ENCODE data around the gene MED9.

The MED9 gene

GRCh38 chr17:17466511-17466910 lies 10.3 kb upstream of the MED9 start:
- DNase-seq (ENCODE audit: insufficient read length, low spot score) (no peak), FAIRE-seq (no peak)
- no peak for TF ChIP-seq POU2F2 (IDR thresholded peaks at IDR 0.05; ENCODE audit: low read depth, low read length)
- no peak for TF ChIP-seq SPI1 (IDR thresholded peaks at IDR 0.05; ENCODE audit: low read depth, low read length)
- no peak for TF ChIP-seq PAX5 (IDR thresholded peaks at IDR 0.05; ENCODE audit: insufficient read depth, low read length, severe bottlenecking)
- TF ChIP-seq POLR2AphosphoS5 (IDR thresholded peaks at IDR 0.05; ENCODE audit: low read depth, low read length) = no peak
- no peak for TF ChIP-seq POLR2A (IDR thresholded peaks at IDR 0.05; ENCODE audit: low read depth, low read length)
- no peak for TF ChIP-seq TAF1 (IDR thresholded peaks at IDR 0.05; ENCODE audit: low read depth, low read length)

GRCh38 chr17:17467016-17467415 lies 9.8 kb upstream of the MED9 start:
- FAIRE-seq = no peak
- TF ChIP-seq POLR2A (IDR thresholded peaks at IDR 0.05; ENCODE audit: low read depth, low read length) = no peak
- TF ChIP-seq PAX5 (IDR thresholded peaks at IDR 0.05; ENCODE audit: insufficient read depth, low read length, severe bottlenecking) = no peak
- TF ChIP-seq SPI1 (IDR thresholded peaks at IDR 0.05; ENCODE audit: low read depth, low read length) = no peak
- TF ChIP-seq POLR2AphosphoS5 (IDR thresholded peaks at IDR 0.05; ENCODE audit: low read depth, low read length) = no peak
- TF ChIP-seq POU2F2 (IDR thresholded peaks at IDR 0.05; ENCODE audit: low read depth, low read length) = no peak
- no peak for TF ChIP-seq TAF1 (IDR thresholded peaks at IDR 0.05; ENCODE audit: low read depth, low read length)
- no peak for DNase-seq (ENCODE audit: insufficient read length, low spot score)

GRCh38 chr17:17467720-17468119 lies 9.1 kb upstream of the MED9 start:
- TF ChIP-seq POLR2AphosphoS5 (IDR thresholded peaks at IDR 0.05; ENCODE audit: low read depth, low read length) (no peak), POLR2A (IDR thresholded peaks at IDR 0.05; ENCODE audit: low read depth, low read length) (no peak), PAX5 (IDR thresholded peaks at IDR 0.05; ENCODE audit: insufficient read depth, low read length, severe bottlenecking) (no peak), POU2F2 (IDR thresholded peaks at IDR 0.05; ENCODE audit: low read depth, low read length) (no peak), TAF1 (IDR thresholded peaks at IDR 0.05; ENCODE audit: low read depth, low read length) (no peak), SPI1 (IDR thresholded peaks at IDR 0.05; ENCODE audit: low read depth, low read length) (no peak)
- no peak for DNase-seq (ENCODE audit: insufficient read length, low spot score)
- FAIRE-seq = no peak

- DNase-seq (ENCODE audit: insufficient read length, low spot score) = no peak
- no peak for FAIRE-seq
- TF ChIP-seq PAX5 (IDR thresholded peaks at IDR 0.05; ENCODE audit: insufficient read depth, low read length, severe bottlenecking) = no peak
- no peak for TF ChIP-seq POLR2AphosphoS5 (IDR thresholded peaks at IDR 0.05; ENCODE audit: low read depth, low read length)
- no peak for TF ChIP-seq SPI1 (IDR thresholded peaks at IDR 0.05; ENCODE audit: low read depth, low read length)
- TF ChIP-seq POU2F2 (IDR thresholded peaks at IDR 0.05; ENCODE audit: low read depth, low read length) = no peak
These were observed 8.4 kb upstream of the MED9 start for GRCh38 chr17:17468217-17469010.

- TF ChIP-seq PAX5 (IDR thresholded peaks at IDR 0.05; ENCODE audit: insufficient read depth, low read length, severe bottlenecking) (no peak), POLR2A (IDR thresholded peaks at IDR 0.05; ENCODE audit: low read depth, low read length) (no peak), TAF1 (IDR thresholded peaks at IDR 0.05; ENCODE audit: low read depth, low read length) (no peak), POU2F2 (IDR thresholded peaks at IDR 0.05; ENCODE audit: low read depth, low read length) (no peak), POLR2AphosphoS5 (IDR thresholded peaks at IDR 0.05; ENCODE audit: low read depth, low read length) (no peak), SPI1 (IDR thresholded peaks at IDR 0.05; ENCODE audit: low read depth, low read length) (no peak)
- FAIRE-seq = no peak
- DNase-seq (ENCODE audit: insufficient read length, low spot score) = no peak
These were observed 7.4 kb upstream of the MED9 start for GRCh38 chr17:17469358-17469757.

GRCh38 chr17:17469996-17470395 lies 6.8 kb upstream of the MED9 start:
- TF ChIP-seq POLR2AphosphoS5 (IDR thresholded peaks at IDR 0.05; ENCODE audit: low read depth, low read length) (no peak), POLR2A (IDR thresholded peaks at IDR 0.05; ENCODE audit: low read depth, low read length) (no peak), POU2F2 (IDR thresholded peaks at IDR 0.05; ENCODE audit: low read depth, low read length) (no peak), PAX5 (IDR thresholded peaks at IDR 0.05; ENCODE audit: insufficient read depth, low read length, severe bottlenecking) (no peak), SPI1 (IDR thresholded peaks at IDR 0.05; ENCODE audit: low read depth, low read length) (no peak), TAF1 (IDR thresholded peaks at IDR 0.05; ENCODE audit: low read depth, low read length) (no peak)
- DNase-seq (ENCODE audit: insufficient read length, low spot score) (no peak), FAIRE-seq (no peak)

- TF ChIP-seq TAF1 (IDR thresholded peaks at IDR 0.05; ENCODE audit: low read depth, low read length) (no peak), POLR2A (IDR thresholded peaks at IDR 0.05; ENCODE audit: low read depth, low read length) (no peak), SPI1 (IDR thresholded peaks at IDR 0.05; ENCODE audit: low read depth, low read length) (no peak), POLR2AphosphoS5 (IDR thresholded peaks at IDR 0.05; ENCODE audit: low read depth, low read length) (no peak), PAX5 (IDR thresholded peaks at IDR 0.05; ENCODE audit: insufficient read depth, low read length, severe bottlenecking) (no peak), POU2F2 (IDR thresholded peaks at IDR 0.05; ENCODE audit: low read depth, low read length) (no peak)
- FAIRE-seq = no peak
These were observed 4.4 kb upstream of the MED9 start for GRCh38 chr17:17472333-17472920.

GRCh38 chr17:17474341-17474740 lies 2.5 kb upstream of the MED9 start:
- TF ChIP-seq TAF1 (IDR thresholded peaks at IDR 0.05; ENCODE audit: low read depth, low read length) (no peak), PAX5 (IDR thresholded peaks at IDR 0.05; ENCODE audit: insufficient read depth, low read length, severe bottlenecking) (no peak), SPI1 (IDR thresholded peaks at IDR 0.05; ENCODE audit: low read depth, low read length) (no peak), POLR2AphosphoS5 (IDR thresholded peaks at IDR 0.05; ENCODE audit: low read depth, low read length) (no peak), POU2F2 (IDR thresholded peaks at IDR 0.05; ENCODE audit: low read depth, low read length) (no peak), POLR2A (IDR thresholded peaks at IDR 0.05; ENCODE audit: low read depth, low read length) (no peak)
- no peak for DNase-seq (ENCODE audit: insufficient read length, low spot score)
- FAIRE-seq = no peak

More at GRCh38 chr17:17472333-17472920, 4.4 kb upstream of the MED9 start:
- DNase-seq (ENCODE audit: insufficient read length, low spot score) = no peak

- DNase-seq (ENCODE audit: insufficient read length, low spot score) (no peak), FAIRE-seq (no peak)
These were observed 2.4 kb downstream of the MED9 start for GRCh38 chr17:17479209-17479608.

More at GRCh38 chr17:17479209-17479608, 2.4 kb downstream of the MED9 start:
- no peak for TF ChIP-seq TAF1 (IDR thresholded peaks at IDR 0.05; ENCODE audit: low read depth, low read length)
- no peak for TF ChIP-seq POLR2AphosphoS5 (IDR thresholded peaks at IDR 0.05; ENCODE audit: low read depth, low read length)
- TF ChIP-seq PAX5 (IDR thresholded peaks at IDR 0.05; ENCODE audit: insufficient read depth, low read length, severe bottlenecking) = no peak
- TF ChIP-seq POLR2A (IDR thresholded peaks at IDR 0.05; ENCODE audit: low read depth, low read length) = no peak
- TF ChIP-seq POU2F2 (IDR thresholded peaks at IDR 0.05; ENCODE audit: low read depth, low read length) = no peak
- no peak for TF ChIP-seq SPI1 (IDR thresholded peaks at IDR 0.05; ENCODE audit: low read depth, low read length)
